B cell (primary cell): ENCODE measurements around the gene SPATA19. TPM values are rescaled to one million over a fixed set of nuclear protein-coding genes. Genes with fewer than 3 reads are reported as not detected.

Source experiments
- ATAC-seq: fragments of 200-7000 bp; cut with Tn5 transposase; one replicate; pipeline ENCODE4 v1.10.0; 2021; ENCODE audit warnings: low read depth, mild to moderate bottlenecking, moderate number of reproducible peaks, moderate library complexity
- CTCF ChIA-PET: fragments of 350-600 bp; sonication (Branson Sonifier 250); formaldehyde crosslinking; loops from one replicate; lab custom pipeline; 2021; ENCODE audit warnings: antibody characterized with exemption, inconsistent platforms; lab: Charles Lee
- POLR2A ChIA-PET: fragments of 350-600 bp; sonication (Branson Sonifier 250); formaldehyde crosslinking; loops from one replicate; lab custom pipeline; 2021; ENCODE audit warnings: antibody characterized with exemption; lab: Charles Lee
- DNase-seq: peaks from one replicate; pipeline ENCODE4 v3.0.0; 2013
- H2AFZ ChIP-seq: 2 replicates; pipeline ENCODE4 v1.6.1; 2012; ENCODE audit warnings: mild to moderate bottlenecking, low read depth, low read length; ENCODE audit not compliant: insufficient read depth, poor library complexity, severe bottlenecking
- H3K27ac ChIP-seq, 2 donors: 1 replicate in 1 of 2; 2 replicates in 1 of 2; pipeline ENCODE4 v1.5.1; 2012 to 2013; ENCODE audit warnings: low read length in 2 of 2, mild to moderate bottlenecking in 2 of 2, moderate library complexity in 1 of 2
- H3K27me3 ChIP-seq, 4 experiments: fragments of 200-600 bp in 1 of 4; sonication (generic) in 1 of 4; replicated peaks in 1 of 4; 1 replicate in 2 of 4; 2 replicates in 2 of 4; pipeline versions ENCODE4 v1.6.1 to v1.7.0; 2013 to 2016; ENCODE audit warnings: low read length in 3 of 4, mild to moderate bottlenecking in 2 of 4, mixed read lengths in 1 of 4, moderate library complexity in 1 of 4; ENCODE audit not compliant: insufficient read depth in 4 of 4, control insufficient read depth in 3 of 4; ENCODE audit errors: control extremely low read depth in 1 of 4
- H3K36me3 ChIP-seq, 2 experiments: replicated peaks in 1 of 2; 1 replicate in 1 of 2; 2 replicates in 1 of 2; pipeline versions ENCODE4 v1.6.1 to v1.7.1; 2013; ENCODE audit warnings: low read length in 1 of 2; ENCODE audit not compliant: insufficient read depth in 2 of 2, control insufficient read depth in 1 of 2; ENCODE audit errors: control extremely low read depth in 1 of 2, extremely low read depth in 1 of 2
- H3K4me1 ChIP-seq, 2 donors: fragments of 200-600 bp in 1 of 2; sonication (generic) in 1 of 2; 1 replicate in 1 of 2; 2 replicates in 1 of 2; pipeline versions ENCODE4 v1.5.1 to v1.6.1; 2013 to 2017; ENCODE audit warnings: low read length in 2 of 2; ENCODE audit not compliant: control insufficient read depth in 2 of 2, insufficient read depth in 2 of 2
- H3K4me2 ChIP-seq: replicated peaks from 2 replicates; pipeline ENCODE3; 2012; ENCODE audit warnings: mild to moderate bottlenecking, low read depth, low read length; ENCODE audit not compliant: poor library complexity, severe bottlenecking
- H3K4me3 ChIP-seq, 5 experiments: fragments of 200-600 bp in 1 of 5; sonication (generic) in 1 of 5; 1 replicate in 3 of 5; 2 replicates in 2 of 5; pipeline versions ENCODE4 v1.5.1 to v1.7.0; 2011 to 2016; ENCODE audit warnings: low read length in 4 of 5, mild to moderate bottlenecking in 4 of 5, low read depth in 2 of 5, control low read depth in 1 of 5, moderate library complexity in 1 of 5; ENCODE audit not compliant: insufficient read depth in 1 of 5; ENCODE audit errors: control extremely low read depth in 1 of 5, extremely low read depth in 1 of 5
- H3K79me2 ChIP-seq: fragments of 200-600 bp; sonication (generic); one replicate; pipeline ENCODE4 v1.6.0; 2016; ENCODE audit warnings: low read length; ENCODE audit not compliant: control insufficient read depth, insufficient read depth
- H3K9ac ChIP-seq: fragments of 200-600 bp; sonication (generic); 2 replicates; pipeline ENCODE4 v1.6.1; 2017; ENCODE audit warnings: mild to moderate bottlenecking, low read length, moderate library complexity
- H3K9me3 ChIP-seq, 3 donors: one replicate each; pipeline versions ENCODE4 v1.6.1 to v1.7.1; 2013; ENCODE audit warnings: low read length in 2 of 3; ENCODE audit not compliant: control insufficient read depth in 2 of 3, insufficient read depth in 1 of 3; ENCODE audit errors: control extremely low read depth in 1 of 3
- H4K20me1 ChIP-seq: 2 replicates; pipeline ENCODE4 v1.6.0; 2012; ENCODE audit warnings: mild to moderate bottlenecking, low read length; ENCODE audit not compliant: insufficient read depth, control insufficient read depth, poor library complexity, severe bottlenecking
- H3K27ac Mint-ChIP-seq: one replicate; pipeline ENCODE4 v1.8.0; 2021; ENCODE audit warnings: mixed read lengths
- H3K27me3 Mint-ChIP-seq: one replicate; pipeline ENCODE4 v1.8.0; 2021; ENCODE audit warnings: mixed read lengths
- H3K4me1 Mint-ChIP-seq: one replicate; pipeline ENCODE4 v1.8.0; 2021; ENCODE audit warnings: mixed read lengths
- H3K4me3 Mint-ChIP-seq: one replicate; pipeline ENCODE4 v1.8.0; 2021; ENCODE audit warnings: mixed read lengths
- H3K9me3 Mint-ChIP-seq: one replicate; pipeline ENCODE4 v1.8.0; 2022; ENCODE audit warnings: mixed read lengths; ENCODE audit not compliant: insufficient read depth
- EZH2 ChIP-seq: IDR thresholded peaks from 2 replicates; pipeline ENCODE4 v1.6.1; 2012; ENCODE audit warnings: borderline replicate concordance, low read depth, mild to moderate bottlenecking, moderate library complexity, low read length; ENCODE audit not compliant: insufficient read depth, poor library complexity, severe bottlenecking
- WGBS: methylation state at CpG from one replicate; pipeline ENCODE4 v1.1.5; 2013; ENCODE audit warnings: missing lambda C conversion rate; ENCODE audit not compliant: insufficient coverage; 5-methylcytosine and 5-hydroxymethylcytosine counted together
- intact Hi-C: fragments of 100-400 bp; cut with micrococcal nuclease; formaldehyde crosslinking; loops from one replicate; pipeline ENCODE4 v1.10.0; 2022
- polyA plus RNA-seq: library from polyadenylated mRNA; depleted of rRNA; stranded (reverse); fragments of >200 nt; gene quantifications from 2 replicates; pipeline ENCODE4 v1.2.3, GENCODE V29; 2012
- total RNA-seq, 2 donors: library from RNA; stranded (reverse); fragments of 120-200 nt in 1 of 2; gene quantifications; 1 replicate in 1 of 2; 2 replicates in 1 of 2; pipeline versions ENCODE4 v1.2.3 to v1.2.4, GENCODE V29; 2013 to 2022
- TF ChIP-seq, protein P1 (sequence below): fragments of 200-600 bp; IDR thresholded peaks from one replicate; pipeline ENCODE4 v1.8.0; 2022; ENCODE audit warnings: antibody characterized with exemption, mild to moderate bottlenecking

Gene SPATA19
- total and polyA plus RNA-seq, 2 donors (not counting 1 experiment from before 2014, with no cell fraction given): not detected

- ATAC-seq: no peak
Measured at GRCh38 chr11:133815636-133816035, 29.7 kb downstream of the SPATA19 start.

DNA sequence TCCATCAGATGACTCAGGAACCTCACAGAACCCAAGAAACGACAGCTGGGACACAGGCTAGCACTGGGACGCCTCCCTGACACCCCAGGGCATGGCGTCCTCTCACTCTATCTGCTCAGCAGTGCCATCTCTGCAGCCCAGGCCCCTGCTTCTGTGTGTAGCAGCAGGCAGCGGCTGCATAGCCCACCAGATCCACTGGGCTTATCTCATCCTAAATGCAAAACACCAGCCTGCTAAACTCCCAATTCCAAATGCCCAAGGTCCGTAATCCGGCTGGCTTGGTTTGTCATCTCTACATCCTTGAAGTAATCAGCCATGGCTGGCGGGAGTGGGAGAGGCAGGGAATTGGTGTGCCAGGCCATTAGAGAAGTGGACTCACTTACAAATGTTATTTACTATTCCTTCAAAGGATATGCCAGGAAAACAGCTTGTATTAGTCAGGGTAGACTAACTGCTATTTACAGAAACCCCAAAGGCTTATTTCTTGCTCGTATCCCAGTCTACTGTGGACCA, 30.7 kb downstream of the SPATA19 start:
- CTCF ChIA-PET: no interaction called here
- H4K20me1 ChIP-seq: no peaks in the 10 kb centered on the region
- H3K4me1 ChIP-seq: no peaks in the 10 kb centered on the region
- no peak for TF ChIP-seq EZH2
- TF ChIP-seq, protein P1, sequence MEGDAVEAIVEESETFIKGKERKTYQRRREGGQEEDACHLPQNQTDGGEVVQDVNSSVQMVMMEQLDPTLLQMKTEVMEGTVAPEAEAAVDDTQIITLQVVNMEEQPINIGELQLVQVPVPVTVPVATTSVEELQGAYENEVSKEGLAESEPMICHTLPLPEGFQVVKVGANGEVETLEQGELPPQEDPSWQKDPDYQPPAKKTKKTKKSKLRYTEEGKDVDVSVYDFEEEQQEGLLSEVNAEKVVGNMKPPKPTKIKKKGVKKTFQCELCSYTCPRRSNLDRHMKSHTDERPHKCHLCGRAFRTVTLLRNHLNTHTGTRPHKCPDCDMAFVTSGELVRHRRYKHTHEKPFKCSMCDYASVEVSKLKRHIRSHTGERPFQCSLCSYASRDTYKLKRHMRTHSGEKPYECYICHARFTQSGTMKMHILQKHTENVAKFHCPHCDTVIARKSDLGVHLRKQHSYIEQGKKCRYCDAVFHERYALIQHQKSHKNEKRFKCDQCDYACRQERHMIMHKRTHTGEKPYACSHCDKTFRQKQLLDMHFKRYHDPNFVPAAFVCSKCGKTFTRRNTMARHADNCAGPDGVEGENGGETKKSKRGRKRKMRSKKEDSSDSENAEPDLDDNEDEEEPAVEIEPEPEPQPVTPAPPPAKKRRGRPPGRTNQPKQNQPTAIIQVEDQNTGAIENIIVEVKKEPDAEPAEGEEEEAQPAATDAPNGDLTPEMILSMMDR: no peak
- no peaks in the 10 kb centered on the region for H3K36me3 ChIP-seq
- Mint-ChIP-seq H3K27me3 (no peaks in the 10 kb centered on the region), H3K27ac (no peak overlapping the region), H3K4me1 (no peaks in the 10 kb centered on the region), H3K9me3 (no peaks in the 10 kb centered on the region), H3K4me3 (no peak overlapping the region)
- WGBS: 84% methylated on average over 5 of the region's 8 CpGs
- no peak overlapping the region for H3K4me2 ChIP-seq
- peaks cover 0 to 8% (median 0%) of the 10 kb centered on the region in 3 donors for H3K9me3 ChIP-seq
- no peak for DNase-seq
- no peaks in the 10 kb centered on the region for H3K79me2 ChIP-seq
- no peak overlapping the region for H2AFZ ChIP-seq
- no peaks in the 10 kb centered on the region for H3K27me3 ChIP-seq
- ATAC-seq: no peak
- intact Hi-C loops: no loop called here
- no peak overlapping the region for H3K9ac ChIP-seq
- no peak overlapping the region for H3K27ac ChIP-seq
- POLR2A ChIA-PET: no interaction called here
- H3K4me3 ChIP-seq: no peak overlapping the region

More at GRCh38 chr11:133815636-133816035, 29.7 kb downstream of the SPATA19 start:
- no peaks in the 10 kb centered on the region for H3K4me1 ChIP-seq
- H3K4me1 Mint-ChIP-seq: no peaks in the 10 kb centered on the region
- no peak overlapping the region for H3K4me2 ChIP-seq
- peaks cover 0 to 7% (median 0%) of the 10 kb centered on the region in 3 donors for H3K9me3 ChIP-seq
- no peaks in the 10 kb centered on the region for H3K27me3 ChIP-seq
- WGBS: 48% methylated on average over 5 of the region's 5 CpGs
- no peak overlapping the region for H3K27ac Mint-ChIP-seq
- H3K9me3 Mint-ChIP-seq: no peaks in the 10 kb centered on the region
- no peaks in the 10 kb centered on the region for H3K27me3 Mint-ChIP-seq
- H3K79me2 ChIP-seq: no peaks in the 10 kb centered on the region
- no peak overlapping the region for H2AFZ ChIP-seq
- H3K36me3 ChIP-seq: no peaks in the 10 kb centered on the region
- TF ChIP-seq, protein P1: no peak
- no peak for TF ChIP-seq EZH2
- DNase-seq: no peak
- no peak overlapping the region for H3K4me3 ChIP-seq
- H3K9ac ChIP-seq: no peak overlapping the region
- H3K4me3 Mint-ChIP-seq: no peak overlapping the region
- H3K27ac ChIP-seq: no peak overlapping the region
- no peaks in the 10 kb centered on the region for H4K20me1 ChIP-seq
- intact Hi-C loops: no loop called here
- POLR2A ChIA-PET: no interaction called here
- CTCF ChIA-PET: no interaction called here
